Erythroblast (primary cell): ENCODE data around the gene GPR68.

ENCODE experiments used
- GATA1 ChIP-seq: IDR thresholded peaks from 2 replicates; pipeline ENCODE4 v1.6.1; 2011; ENCODE audit warnings: low read depth, mild to moderate bottlenecking, control low read depth, low read length, moderate library complexity
- POLR2A ChIP-seq: IDR thresholded peaks from 2 replicates; pipeline ENCODE4 v1.6.1; 2011; ENCODE audit warnings: mild to moderate bottlenecking, low read length

DNA sequence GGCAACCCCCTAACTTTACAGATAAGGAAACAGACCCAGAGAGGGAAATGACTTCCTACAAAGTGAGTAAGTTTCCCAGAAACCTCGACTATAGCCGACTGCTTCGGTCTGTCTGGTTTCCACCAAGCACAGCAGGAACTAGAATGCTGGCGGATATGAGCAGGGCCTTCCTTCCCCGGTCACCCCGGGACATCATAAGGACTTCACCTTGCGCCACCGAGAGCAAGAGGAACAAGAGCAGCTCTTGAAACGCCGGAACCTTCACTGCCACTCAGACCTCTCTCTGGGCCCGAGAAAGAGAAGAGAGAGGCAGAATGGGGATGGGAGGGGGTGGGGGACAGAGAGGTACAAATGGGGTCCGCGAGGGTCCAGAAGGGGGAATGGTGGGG, 29.4 kb upstream of the GPR68 start:
- no peak for TF ChIP-seq POLR2A
- TF ChIP-seq GATA1: no peak
